Body of pancreas (tissue), 4 donors: Measurements from ENCODE around the gene TRMT1.

Experiments
- POLR2A ChIP-seq, 3 donors: fragments of 450-650 bp; IDR thresholded peaks; one replicate each; pipeline ENCODE4 v1.6.1; 2016; ENCODE audit warnings: antibody characterized with exemption in 3 of 3, mild to moderate bottlenecking in 2 of 3
- TF ChIP-seq, protein P1 (sequence below), 7 experiments: fragments of 450-650 bp in 4 of 7; fragments of 200-600 bp in 3 of 7; sonication (generic) in 3 of 7; IDR thresholded peaks; one replicate each; pipeline ENCODE4 v1.5.1; 2016 to 2019; ENCODE audit warnings: antibody characterized with exemption in 7 of 7

GRCh38 chr19:13127051-13127450 lies 10.5 kb upstream of the TRMT1 start:
- TF ChIP-seq, protein P1, sequence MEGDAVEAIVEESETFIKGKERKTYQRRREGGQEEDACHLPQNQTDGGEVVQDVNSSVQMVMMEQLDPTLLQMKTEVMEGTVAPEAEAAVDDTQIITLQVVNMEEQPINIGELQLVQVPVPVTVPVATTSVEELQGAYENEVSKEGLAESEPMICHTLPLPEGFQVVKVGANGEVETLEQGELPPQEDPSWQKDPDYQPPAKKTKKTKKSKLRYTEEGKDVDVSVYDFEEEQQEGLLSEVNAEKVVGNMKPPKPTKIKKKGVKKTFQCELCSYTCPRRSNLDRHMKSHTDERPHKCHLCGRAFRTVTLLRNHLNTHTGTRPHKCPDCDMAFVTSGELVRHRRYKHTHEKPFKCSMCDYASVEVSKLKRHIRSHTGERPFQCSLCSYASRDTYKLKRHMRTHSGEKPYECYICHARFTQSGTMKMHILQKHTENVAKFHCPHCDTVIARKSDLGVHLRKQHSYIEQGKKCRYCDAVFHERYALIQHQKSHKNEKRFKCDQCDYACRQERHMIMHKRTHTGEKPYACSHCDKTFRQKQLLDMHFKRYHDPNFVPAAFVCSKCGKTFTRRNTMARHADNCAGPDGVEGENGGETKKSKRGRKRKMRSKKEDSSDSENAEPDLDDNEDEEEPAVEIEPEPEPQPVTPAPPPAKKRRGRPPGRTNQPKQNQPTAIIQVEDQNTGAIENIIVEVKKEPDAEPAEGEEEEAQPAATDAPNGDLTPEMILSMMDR (IDR thresholded peaks at IDR 0.05), result no peak
- TF ChIP-seq POLR2A (IDR thresholded peaks at IDR 0.05), result no peak
